CD4-positive, alpha-beta T cell treated with Interleukin-12 subunit alpha and Interleukin-12 subunit beta, for 1 hour (primary cell): ENCODE results near the gene SRD5A1.
A peak's percentile ranks its signal among the peaks of the same experiment; 100 is the strongest.

Experiments
- DNase-seq: peaks from one replicate; pipeline ENCODE4 v3.0.0-alpha.2; 2020

SRD5A1 gene, protein sequence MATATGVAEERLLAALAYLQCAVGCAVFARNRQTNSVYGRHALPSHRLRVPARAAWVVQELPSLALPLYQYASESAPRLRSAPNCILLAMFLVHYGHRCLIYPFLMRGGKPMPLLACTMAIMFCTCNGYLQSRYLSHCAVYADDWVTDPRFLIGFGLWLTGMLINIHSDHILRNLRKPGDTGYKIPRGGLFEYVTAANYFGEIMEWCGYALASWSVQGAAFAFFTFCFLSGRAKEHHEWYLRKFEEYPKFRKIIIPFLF

GRCh38 chr5:6632888-6633468 is at the start of gene SRD5A1, which contains the start of gene NSUN2:
Gene SRD5A1, plus strand, starts transcription at chr5:6633440. Its CDS starts 137 bp downstream, at chr5:6633577.
Gene NSUN2, minus strand, starts transcription at chr5:6633044. Its CDS starts 65 bp downstream, at chr5:6632979.
- peak; percentile 92 for DNase-seq

DNA sequence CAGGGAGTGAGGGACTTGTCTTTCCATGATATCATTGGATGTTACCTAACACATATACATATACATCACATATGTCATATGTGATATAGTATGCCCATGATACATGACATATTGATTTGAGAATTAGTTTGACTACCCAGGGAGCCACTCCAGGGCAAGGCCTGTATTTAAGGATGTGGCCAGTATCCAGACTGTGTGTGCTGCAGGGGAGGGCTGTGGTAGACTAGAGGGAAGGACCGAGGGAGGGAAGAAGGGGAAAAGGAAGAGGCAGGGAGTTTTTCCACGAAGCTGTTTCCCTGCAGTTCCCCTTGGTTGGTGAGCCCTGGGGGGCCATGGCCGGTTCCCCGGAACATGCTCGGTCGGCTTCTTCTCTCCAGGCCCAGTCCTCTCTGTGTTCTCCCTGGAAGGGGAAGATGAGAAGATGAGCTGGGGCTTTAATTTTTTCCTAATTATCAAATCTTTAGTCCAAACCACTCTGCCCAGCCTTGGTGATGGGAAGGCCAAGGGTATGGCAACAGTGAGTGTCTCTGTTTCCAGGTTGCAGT is 49.1 kb upstream of the SRD5A1 start:
- no peak for DNase-seq

GRCh38 chr5:6584727-6585126 is 48.5 kb upstream of the SRD5A1 start:
- no peak for DNase-seq

DNA sequence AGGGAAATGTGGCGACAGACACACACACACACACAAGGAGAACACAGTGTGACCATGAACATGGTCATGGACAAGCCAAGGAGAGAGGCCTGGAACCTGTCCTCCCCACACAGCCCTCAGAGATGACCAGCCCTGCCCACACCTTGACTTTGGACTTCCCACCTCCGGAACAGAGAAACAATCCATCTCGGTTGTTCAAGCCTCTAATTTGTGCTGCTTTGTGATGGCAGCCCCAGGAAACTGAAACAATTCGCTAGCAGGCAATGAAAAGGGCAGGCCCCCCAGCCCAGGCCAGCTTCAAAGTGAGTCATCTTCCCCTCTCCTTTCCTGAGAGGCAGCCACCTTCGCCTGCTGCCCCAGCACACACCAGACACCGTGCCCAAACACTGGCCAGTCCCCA is 48.1 kb upstream of the SRD5A1 start:
- DNase-seq: no peak

DNA sequence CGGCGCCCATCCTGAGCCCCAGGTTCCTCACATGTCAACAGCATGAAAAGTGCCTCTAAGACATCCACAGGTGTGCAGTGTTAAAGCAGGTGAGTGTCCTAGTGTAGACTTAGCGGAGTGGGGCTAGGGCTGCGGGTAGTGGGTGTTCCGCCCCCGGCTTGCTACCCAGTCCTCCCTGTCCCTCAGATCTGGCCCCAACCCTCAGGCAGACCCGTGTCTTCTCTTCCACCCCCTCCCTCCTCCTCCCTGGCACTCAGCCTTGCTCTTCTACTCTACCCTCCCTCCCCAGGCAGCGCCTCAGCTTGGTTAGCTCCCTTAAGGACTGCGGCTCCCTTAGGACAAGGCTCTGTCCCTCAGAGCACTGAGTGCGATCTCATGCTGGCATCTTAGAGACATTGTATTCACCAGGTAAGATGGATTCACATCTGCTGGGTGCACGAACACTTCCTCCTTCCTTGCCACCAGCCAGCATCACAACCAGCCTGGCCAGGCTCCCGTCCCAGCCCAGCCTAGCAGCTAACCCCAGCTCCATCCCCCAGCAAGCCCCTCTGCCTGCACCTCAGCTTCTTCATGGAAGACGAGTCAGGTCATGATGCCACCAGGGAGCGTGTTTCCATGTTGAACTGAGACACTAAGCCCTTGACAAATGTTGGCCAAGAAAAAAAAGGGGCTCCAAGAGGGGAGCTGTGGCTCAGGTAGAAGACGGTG is 47.1 kb upstream of the SRD5A1 start:
- no peak for DNase-seq

- DNase-seq: no peak
Measured at GRCh38 chr5:6586647-6587042, 46.6 kb upstream of the SRD5A1 start.

- DNase-seq: no peak
Measured at GRCh38 chr5:6587171-6587570, 46.1 kb upstream of the SRD5A1 start.

- DNase-seq: no peak
Measured at GRCh38 chr5:6590581-6590980, 42.7 kb upstream of the SRD5A1 start.

- no peak for DNase-seq
Measured at GRCh38 chr5:6591671-6592288, 41.5 kb upstream of the SRD5A1 start.

GRCh38 chr5:6592601-6593000 is 40.6 kb upstream of the SRD5A1 start:
- no peak for DNase-seq

DNA sequence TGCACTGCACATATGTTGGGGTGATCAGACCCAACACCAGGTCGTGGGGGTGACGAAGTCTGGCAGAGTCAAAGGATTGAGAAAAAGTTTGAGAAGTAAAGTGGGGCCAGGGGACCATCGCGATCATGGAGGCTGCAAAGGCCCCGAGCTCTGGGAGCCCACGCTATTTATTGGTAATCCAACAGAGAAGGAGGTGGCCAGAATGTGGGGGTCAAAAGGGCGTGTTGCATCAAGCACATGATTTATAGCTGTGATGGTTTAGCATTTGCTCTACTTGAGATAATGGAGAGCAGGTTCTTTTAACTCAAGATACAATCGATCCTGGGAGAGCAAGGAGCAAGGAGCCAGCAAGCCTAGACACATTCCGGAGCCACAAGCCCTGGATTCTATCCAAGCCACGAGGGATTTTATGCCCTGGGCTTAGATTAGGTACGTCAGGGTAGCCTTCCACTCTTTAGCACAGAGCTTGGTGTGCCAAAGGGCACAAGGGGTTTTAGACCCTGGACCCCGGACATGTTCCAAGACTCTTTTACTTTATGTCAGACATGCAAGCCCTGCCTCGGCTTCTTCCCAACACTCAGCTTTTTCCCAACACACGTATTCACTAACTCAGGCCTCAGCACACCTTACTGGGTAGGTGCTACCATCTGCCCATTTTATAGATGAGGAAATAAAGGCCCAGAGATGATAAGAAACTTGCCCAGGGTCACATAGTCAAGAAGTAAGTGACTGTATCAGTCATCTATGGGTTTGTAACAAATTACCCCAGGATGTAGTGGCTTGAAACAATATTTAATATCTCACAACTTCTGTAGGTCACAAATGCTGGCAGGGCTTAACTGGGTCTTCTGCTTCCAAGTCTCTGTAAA is 39.9 kb upstream of the SRD5A1 start:
- no peak for DNase-seq

- no peak for DNase-seq
Measured at GRCh38 chr5:6594066-6594465, 39.2 kb upstream of the SRD5A1 start.

DNA sequence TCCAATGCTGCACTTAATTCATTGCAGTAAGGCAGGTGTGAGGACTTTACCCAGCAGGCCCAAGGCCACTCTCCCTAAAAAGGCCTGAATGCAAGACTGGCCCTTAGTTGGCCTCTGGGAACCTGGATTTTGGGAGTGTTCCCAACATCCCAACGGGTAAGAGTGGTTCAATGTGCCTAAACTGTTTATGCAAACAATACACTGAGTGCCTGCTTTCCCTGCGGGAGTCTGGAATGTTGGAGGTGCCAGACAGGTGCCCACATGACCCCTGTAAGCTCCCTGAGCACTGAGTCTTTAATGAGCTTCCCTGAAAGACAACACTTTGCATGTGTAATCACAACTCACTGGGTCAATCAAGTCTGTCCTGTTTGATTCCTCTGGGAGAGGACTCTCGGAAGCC is 37.8 kb upstream of the SRD5A1 start:
- DNase-seq: no peak

DNA sequence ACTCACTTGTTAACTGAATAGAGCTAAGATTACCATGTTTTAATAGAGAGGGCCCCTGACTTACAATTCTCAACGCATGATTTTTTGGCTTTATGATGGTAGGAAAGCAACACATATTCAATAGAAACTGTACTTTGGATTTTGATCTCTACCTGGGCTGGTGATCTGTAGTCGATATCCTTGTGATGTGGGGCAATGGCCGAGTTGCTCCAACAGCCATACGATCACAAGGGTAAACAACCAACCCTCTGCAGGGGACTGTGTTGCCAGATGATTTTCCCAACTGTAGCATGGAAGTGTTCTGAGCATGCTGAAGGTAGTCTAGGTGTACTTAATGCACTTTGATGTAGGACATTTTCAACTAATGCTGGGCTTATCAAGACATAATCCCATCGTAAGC is 36.9 kb upstream of the SRD5A1 start:
- no peak for DNase-seq

DNA sequence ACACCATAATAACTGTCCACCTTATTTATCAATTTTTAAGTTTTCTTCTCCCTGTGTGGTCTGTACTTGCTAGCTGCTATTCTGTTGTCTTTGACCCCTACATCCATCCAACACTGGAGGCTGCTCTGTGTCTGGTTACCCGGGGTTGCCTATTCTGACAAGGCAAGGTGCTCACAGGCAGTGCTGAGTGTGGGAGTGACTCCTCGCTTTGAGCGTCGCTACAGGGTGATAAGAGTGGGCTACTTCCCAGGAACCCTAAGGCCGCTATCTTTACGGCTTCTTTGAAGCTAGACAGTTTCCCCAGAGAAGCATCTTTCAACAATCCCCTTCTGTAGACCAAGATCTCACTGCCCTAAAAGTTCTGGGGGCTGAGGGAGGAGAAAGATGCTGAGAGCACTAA is 35.7 kb upstream of the SRD5A1 start:
- DNase-seq: no peak

- no peak for DNase-seq
Measured at GRCh38 chr5:6598351-6598900, 34.8 kb upstream of the SRD5A1 start.

DNA sequence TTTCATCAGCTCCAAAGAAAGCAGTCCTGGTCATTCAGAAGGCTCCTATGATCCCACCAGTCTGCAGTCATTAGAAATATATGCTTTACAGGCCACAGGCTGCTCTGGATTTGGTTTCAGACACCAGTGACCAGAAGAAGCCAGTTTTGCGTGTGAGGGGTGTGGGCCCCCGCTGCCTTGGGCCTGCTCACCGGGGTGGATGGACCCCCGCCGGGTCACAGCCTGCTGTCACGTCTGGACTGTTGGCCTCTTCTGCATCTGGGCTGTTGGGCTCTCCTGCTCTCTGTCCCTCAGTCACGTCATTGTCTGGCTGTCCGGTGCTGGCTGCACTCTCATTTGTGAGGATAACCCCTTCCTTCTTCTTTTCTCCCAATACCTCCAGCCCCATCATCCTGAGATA is 33.5 kb upstream of the SRD5A1 start:
- DNase-seq: no peak

DNA sequence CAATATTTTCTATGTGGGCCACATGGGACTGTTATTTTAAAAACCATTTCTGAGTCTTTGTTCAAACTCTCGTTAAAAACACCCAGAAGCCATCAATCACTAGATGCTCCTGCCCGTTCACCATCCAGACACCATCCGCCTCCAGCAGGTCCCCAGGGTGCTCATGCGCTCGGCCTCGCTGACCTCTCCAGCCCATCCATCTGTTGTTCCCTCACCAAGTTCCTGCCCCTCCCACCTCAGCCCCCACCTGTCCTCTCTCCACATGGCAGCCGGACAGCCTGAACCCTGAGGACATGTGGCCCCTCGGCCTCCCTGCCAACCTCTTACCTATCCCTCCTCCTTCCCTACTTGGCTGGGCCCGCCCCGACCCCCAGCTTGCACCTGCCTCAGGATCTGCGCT is 32.0 kb upstream of the SRD5A1 start:
- no peak for DNase-seq

GRCh38 chr5:6601816-6602215 is 31.4 kb upstream of the SRD5A1 start:
- DNase-seq: no peak

- no peak for DNase-seq
Measured at GRCh38 chr5:6602441-6602840, 30.8 kb upstream of the SRD5A1 start.

DNA sequence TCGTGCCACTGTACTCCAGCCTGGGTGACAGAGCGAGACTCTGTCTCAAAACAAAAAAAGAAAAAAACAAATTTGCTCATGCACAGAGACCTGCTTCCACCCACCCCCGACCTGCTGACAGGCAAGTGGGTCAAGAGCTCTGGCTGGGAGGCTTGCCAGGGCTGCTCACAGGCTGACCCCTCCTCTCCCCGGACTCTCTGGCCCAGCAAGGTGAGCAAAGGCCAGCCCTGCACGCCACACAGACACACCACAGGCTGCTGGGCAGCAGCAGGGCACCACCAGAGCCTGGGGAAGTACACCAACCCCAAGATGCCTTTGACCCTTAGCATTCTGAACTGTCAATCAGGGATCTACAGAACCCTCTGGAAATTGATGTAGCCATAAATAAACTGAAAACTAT is 29.6 kb upstream of the SRD5A1 start:
- no peak for DNase-seq

- DNase-seq: no peak
Measured at GRCh38 chr5:6604341-6604740, 28.9 kb upstream of the SRD5A1 start.
